Spleen (tissue), 11 donors: ENCODE results near the gene SERTAD3. TPM values are rescaled to one million over a fixed set of nuclear protein-coding genes. Genes with fewer than 3 reads are reported as not detected.
A peak's percentile ranks its signal among the peaks of the same experiment; 100 is the strongest.
"Not testable (repeated sequence)": the region's sequence is repeated elsewhere in the genome, so short reads cannot be mapped to it uniquely, and the experiment has no call there.

Source experiments
- DNase-seq: peaks from one replicate; pipeline ENCODE4 v3.0.0-alpha.2; 2020
- H3K27ac ChIP-seq, 8 donors: fragments of 200-600 bp; sonication (generic) in 7 of 8; 1 replicate in 4 of 8; 2 replicates in 4 of 8; pipeline versions ENCODE4 v1.5.0 to v1.8.0; 2016 to 2021; ENCODE audit warnings: inconsistent platforms in 4 of 8, mild to moderate bottlenecking in 4 of 8, moderate library complexity in 1 of 8
- H3K27me3 ChIP-seq, 7 donors: fragments of 200-600 bp; sonication (generic) in 6 of 7; replicated peaks in 1 of 7; 1 replicate in 4 of 7; 2 replicates in 3 of 7; pipeline versions ENCODE4 v1.5.0 to v1.8.0; 2016 to 2021; ENCODE audit warnings: inconsistent platforms in 3 of 7, mild to moderate bottlenecking in 1 of 7
- H3K36me3 ChIP-seq, 6 donors: fragments of 200-600 bp; sonication (generic) in 5 of 6; 1 replicate in 4 of 6; 2 replicates in 2 of 6; pipeline versions ENCODE4 v1.5.0 to v1.8.0; 2016 to 2021; ENCODE audit warnings: inconsistent platforms in 2 of 6
- H3K4me1 ChIP-seq, 6 donors: fragments of 200-600 bp; sonication (generic) in 5 of 6; 1 replicate in 3 of 6; 2 replicates in 3 of 6; pipeline versions ENCODE4 v1.5.0 to v1.8.0; 2016 to 2021; ENCODE audit warnings: inconsistent platforms in 3 of 6
- H3K4me3 ChIP-seq, 8 donors: fragments of 200-600 bp; sonication (generic) in 7 of 8; 1 replicate in 4 of 8; 2 replicates in 4 of 8; pipeline versions ENCODE4 v1.5.0 to v1.8.0; 2016 to 2021; ENCODE audit warnings: inconsistent platforms in 4 of 8, mild to moderate bottlenecking in 4 of 8, moderate library complexity in 2 of 8
- H3K9me3 ChIP-seq, 8 donors: fragments of 200-600 bp; sonication (generic) in 7 of 8; 1 replicate in 4 of 8; 2 replicates in 4 of 8; pipeline versions ENCODE4 v1.5.0 to v1.8.0; 2016 to 2021; ENCODE audit warnings: inconsistent platforms in 4 of 8
- CTCF ChIP-seq, 11 experiments: fragments of 200-600 bp in 7 of 11; fragments of 450-650 bp in 4 of 11; sonication (generic) in 4 of 11; IDR thresholded peaks in 8 of 11; conservative IDR thresholded peaks in 3 of 11; 1 replicate in 7 of 11; 2 replicates in 4 of 11; pipeline versions ENCODE4 v1.4.0 to v1.8.0; 2016 to 2021; ENCODE audit warnings: antibody characterized with exemption in 11 of 11, inconsistent platforms in 4 of 11, mild to moderate bottlenecking in 1 of 11
- POLR2A ChIP-seq, 3 donors: fragments of 450-650 bp; IDR thresholded peaks; one replicate each; pipeline ENCODE4 v1.5.1; 2017; ENCODE audit warnings: antibody characterized with exemption in 3 of 3, mild to moderate bottlenecking in 1 of 3
- POLR2AphosphoS5 ChIP-seq, 3 donors: sonication (generic); formaldehyde crosslinking; IDR thresholded peaks; one replicate each; pipeline ENCODE4 v1.5.1; 2017; ENCODE audit warnings: antibody characterized with exemption in 3 of 3
- WGBS, 5 donors: extraction: QIAGEN DNeasy Blood & Tissue Kit in 3 of 5; methylation state at CpG; one replicate each; pipeline versions ENCODE4 v1.1.5 to v1.1.7; 2013 to 2018; 5-methylcytosine and 5-hydroxymethylcytosine counted together
- intact Hi-C: fragments of 100-400 bp; cut with DNase I; formaldehyde crosslinking; loops from one replicate; pipeline ENCODE4 v1.15.0; 2023; ENCODE audit warnings: low total_unique reads
- polyA plus RNA-seq, 3 donors: library from polyadenylated mRNA; stranded (reverse); fragments of 200-250 nt; gene quantifications; one replicate each; pipeline ENCODE4 v1.2.1, GENCODE V29; 2013
- total RNA-seq, 7 donors: library from RNA; depleted of rRNA in 3 of 7; stranded (reverse); fragments of >200 nt in 3 of 7; fragmentation: NEBNext Ultra II Directional in 4 of 7; extraction: Animal tissue kit (Norgen Biotek cat#: 25700) in 4 of 7; gene quantifications; one replicate each; pipeline versions ENCODE4 v1.1.0 to v1.2.1, GENCODE V29; 2016 to 2021
- donor health status: healthy with polysubstance abuse.
- donor health status: DM: no; HTN: no; CAD: no; lungs with moderate emphysema.
- donor health status: DM: no; HTN: no; CAD: no.
- donor health status: Bipolar disorder and iron deficiency.
- donor health status: healthy.
- donor health status: DM: no; HTN: no; CAD: no.
- donor health status: DM: yes; HTN: yes; CAD: no.

SERTAD3 gene
- total and polyA plus RNA-seq, 10 donors: 21.5 to 51.4 (median 28.6) TPM

- Histone ChIP-seq H3K27ac (no peak overlapping the region), H3K36me3 (peaks cover 0 to 37% (median 5%) of the 10 kb centered on the region in 6 donors), H3K9me3 (no peaks in the 10 kb centered on the region), H3K27me3 (no peaks in the 10 kb centered on the region), H3K4me3 (no peak overlapping the region), H3K4me1 (peaks cover 7 to 48% (median 29%) of the 10 kb centered on the region in 6 donors)
- WGBS, 5 donors: 89 to 96% (median 94%) methylated on average over 3 of the region's 3 CpGs
- TF ChIP-seq POLR2AphosphoS5 (IDR thresholded peaks at IDR 0.05): no peak
- TF ChIP-seq POLR2A (IDR thresholded peaks at IDR 0.05): no peak
- TF ChIP-seq CTCF (IDR thresholded peaks at IDR 0.05 in 8 of 11, conservative IDR thresholded peaks at IDR 0.05 in 3 of 11): no peak
- DNase-seq: no peak
- intact Hi-C loops: no loop called here
These were observed 16.1 kb upstream of the SERTAD3 start for GRCh38 chr19:40460185-40460584.

DNA sequence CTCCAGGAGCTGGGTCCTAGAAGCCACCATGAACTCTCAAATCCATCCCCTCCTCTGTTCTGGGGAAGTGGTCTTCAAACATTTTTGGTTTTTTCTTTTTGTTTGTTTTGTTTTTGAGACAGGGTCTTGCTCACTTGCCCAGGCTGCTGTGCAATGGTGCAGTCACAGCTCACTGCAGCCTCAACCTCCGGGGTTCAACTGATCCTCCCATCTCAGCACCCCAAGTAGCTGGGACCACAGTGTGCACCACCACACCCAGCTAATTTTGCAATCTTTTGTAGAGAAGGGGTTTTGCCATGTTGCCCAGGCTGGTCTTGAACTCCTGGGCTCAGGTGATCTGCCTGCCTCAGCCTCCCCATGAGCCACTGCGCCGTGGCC lies 14.5 kb upstream of the SERTAD3 start:
- Histone ChIP-seq H3K4me3 (no peak overlapping the region), H3K36me3 (peaks cover 0 to 52% (median 5%) of the 10 kb centered on the region in 6 donors), H3K4me1 (peaks cover 0 to 32% (median 15%) of the 10 kb centered on the region in 6 donors), H3K27me3 (no peaks in the 10 kb centered on the region), H3K27ac (no peak overlapping the region), H3K9me3 (no peaks in the 10 kb centered on the region)
- intact Hi-C loops: no loop called here
- no peak for TF ChIP-seq CTCF (IDR thresholded peaks at IDR 0.05 in 8 of 11, conservative IDR thresholded peaks at IDR 0.05 in 3 of 11)
- DNase-seq: no peak
- WGBS, 5 donors: 91 to 98% (median 95%) methylated on average over 3 of the region's 3 CpGs

DNA sequence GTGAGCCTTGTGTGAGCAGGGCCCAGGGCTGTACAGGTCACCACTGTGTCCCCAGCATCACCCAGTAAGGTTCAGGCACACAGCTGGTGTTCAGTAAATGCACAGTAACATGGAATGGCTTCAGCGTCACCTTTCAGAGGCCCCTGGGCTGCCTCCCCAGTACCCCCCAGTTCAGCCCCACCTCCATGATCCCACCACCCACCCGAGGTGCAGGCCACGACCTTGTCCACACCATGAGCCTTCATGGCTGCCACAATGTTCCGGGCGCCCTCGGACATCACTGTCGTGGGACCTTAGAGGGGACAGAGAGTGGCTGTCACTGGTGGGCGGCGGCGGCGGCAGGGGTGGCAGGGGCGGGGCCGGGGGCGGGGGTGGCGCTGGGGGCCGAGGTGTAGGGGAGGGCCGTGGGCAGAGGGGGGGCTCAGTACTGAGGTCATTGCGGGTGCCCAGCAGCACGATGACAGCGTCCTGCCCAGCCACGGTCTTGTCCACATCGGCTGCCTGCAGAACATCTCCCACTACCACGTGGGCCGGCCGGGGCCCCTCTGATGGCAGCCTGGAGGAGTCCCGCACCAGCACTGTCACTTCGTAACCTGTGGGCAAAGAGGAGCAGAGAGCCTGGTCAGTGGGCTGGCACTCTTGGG lies 13.9 kb upstream of the SERTAD3 start:
- Histone ChIP-seq H3K9me3 (no peaks in the 10 kb centered on the region), H3K27me3 (no peaks in the 10 kb centered on the region), H3K4me1 (peaks cover 0 to 27% (median 14%) of the 10 kb centered on the region in 6 donors), H3K27ac (no peak overlapping the region), H3K36me3 (peaks cover 0 to 58% (median 5%) of the 10 kb centered on the region in 6 donors), H3K4me3 (no peak overlapping the region)
- TF ChIP-seq POLR2AphosphoS5 (IDR thresholded peaks at IDR 0.05): peak in 1 of 3 donors; percentile 5
- no peak for TF ChIP-seq POLR2A (IDR thresholded peaks at IDR 0.05)
- intact Hi-C loops: no loop called here
- 90 to 92% (median 91%) methylated on average over 17 to 27 of the region's 27 CpGs for WGBS, 5 donors
- DNase-seq: no peak

GRCh38 chr19:40457048-40457447 lies 12.9 kb upstream of the SERTAD3 start:
- Histone ChIP-seq H3K27ac (no peak overlapping the region), H3K27me3 (no peaks in the 10 kb centered on the region), H3K36me3 (peaks cover 0 to 68% (median 5%) of the 10 kb centered on the region in 6 donors), H3K9me3 (no peaks in the 10 kb centered on the region), H3K4me1 (peaks cover 0 to 16% (median 11%) of the 10 kb centered on the region in 6 donors), H3K4me3 (no peak overlapping the region)
- DNase-seq: no peak
- TF ChIP-seq CTCF (IDR thresholded peaks at IDR 0.05 in 8 of 11, conservative IDR thresholded peaks at IDR 0.05 in 3 of 11) (no peak), POLR2AphosphoS5 (IDR thresholded peaks at IDR 0.05) (no peak), POLR2A (IDR thresholded peaks at IDR 0.05) (no peak)
- intact Hi-C loops: no loop called here
- WGBS, 5 donors: 82 to 89% (median 88%) methylated on average over 5 of the region's 5 CpGs

DNA sequence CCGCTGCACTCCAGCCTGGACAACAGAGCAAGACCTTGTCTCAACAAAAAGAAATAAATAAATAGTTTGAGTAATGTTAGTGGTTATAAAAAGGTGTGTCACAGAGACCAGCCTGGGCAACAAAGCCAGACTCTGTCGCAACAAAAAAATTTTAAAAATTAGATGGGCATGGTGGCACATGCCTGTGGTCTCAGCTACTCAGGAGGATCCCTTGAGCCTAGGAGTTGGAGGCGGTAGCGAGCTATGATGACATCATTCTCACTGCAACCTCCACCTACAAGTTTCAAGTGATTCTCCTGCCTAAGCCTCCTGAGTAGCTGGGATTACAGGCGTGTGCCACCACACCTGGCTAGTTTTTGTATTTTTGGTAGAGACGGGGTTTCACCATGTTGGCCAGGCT lies 9.8 kb upstream of the SERTAD3 start:
- intact Hi-C loops, H3K27ac ChIP-seq, H3K4me1 ChIP-seq, H3K9me3 ChIP-seq, H3K4me3 ChIP-seq, H3K27me3 ChIP-seq, DNase-seq: not testable (repeated sequence)
- H3K36me3 ChIP-seq: peaks cover 0 to 91% (median 5%) of the 10 kb centered on the region in 6 donors
- 84 to 94% (median 92%) methylated on average over 6 of the region's 6 CpGs for WGBS, 5 donors
